Lung microvascular endothelial cell (primary cell): ENCODE data around the gene TRIM54. TPM values are rescaled to one million over a fixed set of nuclear protein-coding genes. Genes with fewer than 3 reads are reported as not detected.
"Not testable (repeated sequence)": the region's sequence is repeated elsewhere in the genome, so short reads cannot be mapped to it uniquely, and the experiment has no call there.

ENCODE experiments used
- DNase-seq, 2 donors: peaks; one replicate each; pipeline versions ENCODE4 v3.0.0 to v3.0.0-alpha.2; 2010; ENCODE audit warnings: low read depth in 2 of 2
- total RNA-seq: library from RNA; depleted of rRNA; stranded (reverse); fragments of >200 nt; gene quantifications from 2 replicates; pipeline ENCODE4 v1.2.1, GENCODE V29; 2014

The TRIM54 gene
- total RNA-seq, 1 donor from 2014 or later, result 1.2 TPM

DNA sequence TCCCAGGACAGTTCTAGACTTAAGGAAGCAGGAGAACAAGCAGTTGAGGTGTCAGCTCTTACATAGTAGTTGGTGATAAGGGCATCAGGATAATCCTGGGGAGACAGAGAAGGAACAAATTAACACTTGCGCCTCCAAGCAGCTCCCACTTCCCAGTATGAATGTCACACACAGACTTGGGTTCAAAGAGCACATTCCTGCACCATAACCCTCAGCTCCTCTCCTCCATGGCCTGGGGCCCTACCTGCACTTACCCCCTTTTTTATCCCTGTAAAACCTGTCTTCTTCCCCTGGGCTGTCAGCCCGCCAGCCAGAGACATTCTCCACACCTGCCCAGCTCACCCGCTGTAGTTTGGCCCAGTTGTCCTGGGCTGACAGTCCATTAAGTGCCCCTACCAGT is 29.9 kb downstream of the TRIM54 start:
- no peak for DNase-seq

DNA sequence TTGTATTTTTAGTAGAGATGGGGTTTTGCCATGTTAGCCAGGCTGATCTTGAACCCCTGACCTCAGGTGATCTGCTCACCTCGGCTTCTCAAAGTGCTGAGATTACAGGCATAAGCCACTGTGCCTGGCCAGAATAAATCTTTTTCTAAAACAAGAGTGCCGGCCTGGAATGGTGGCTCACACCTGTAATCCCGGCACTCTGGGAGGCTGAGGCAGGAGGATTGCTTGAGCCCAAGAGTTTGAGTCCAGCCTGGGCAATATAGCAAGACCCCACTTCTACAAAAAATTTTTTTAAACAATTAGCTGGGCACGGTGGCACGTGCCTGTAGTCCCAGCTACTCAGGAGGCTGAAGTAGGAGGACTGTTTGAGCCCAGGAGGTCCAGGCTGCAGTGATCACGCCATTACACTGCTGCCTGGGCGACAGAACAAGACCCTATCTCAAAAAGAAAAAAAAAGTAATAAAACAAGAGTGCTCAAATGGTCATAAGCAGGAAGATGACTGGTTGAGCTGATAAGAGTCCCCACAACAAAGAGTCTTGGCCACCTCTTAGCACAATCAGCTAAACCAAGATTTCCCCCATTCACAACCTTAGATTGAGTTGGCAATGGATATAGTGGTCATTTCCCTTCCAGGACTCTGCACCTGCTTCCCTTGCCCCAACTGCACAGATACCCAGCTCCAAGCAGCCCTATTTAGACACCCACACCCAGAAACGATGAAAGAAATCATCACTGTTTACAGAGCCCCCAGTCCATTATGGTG is 31.8 kb downstream of the TRIM54 start:
- no peak for DNase-seq

DNA sequence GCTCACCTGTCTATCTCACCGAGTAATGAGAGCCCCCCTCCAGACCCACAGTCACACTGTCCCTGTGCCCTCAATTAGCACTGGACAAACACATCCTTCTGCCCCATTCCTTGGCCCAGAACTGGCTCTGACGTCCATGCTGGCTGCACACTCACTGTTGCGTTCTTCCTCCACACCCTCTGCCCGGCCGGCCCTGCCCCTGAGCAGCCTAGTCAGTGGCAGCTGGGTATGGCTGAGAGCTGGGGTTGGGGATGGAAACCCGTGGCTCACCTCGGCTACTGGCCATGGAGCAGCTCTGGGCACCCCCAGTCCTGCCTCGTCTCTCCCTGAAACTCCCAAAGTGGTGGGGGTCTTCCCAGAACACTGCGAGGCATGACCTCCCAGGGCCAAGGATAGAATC is 32.5 kb downstream of the TRIM54 start:
- DNase-seq, result no peak

DNA sequence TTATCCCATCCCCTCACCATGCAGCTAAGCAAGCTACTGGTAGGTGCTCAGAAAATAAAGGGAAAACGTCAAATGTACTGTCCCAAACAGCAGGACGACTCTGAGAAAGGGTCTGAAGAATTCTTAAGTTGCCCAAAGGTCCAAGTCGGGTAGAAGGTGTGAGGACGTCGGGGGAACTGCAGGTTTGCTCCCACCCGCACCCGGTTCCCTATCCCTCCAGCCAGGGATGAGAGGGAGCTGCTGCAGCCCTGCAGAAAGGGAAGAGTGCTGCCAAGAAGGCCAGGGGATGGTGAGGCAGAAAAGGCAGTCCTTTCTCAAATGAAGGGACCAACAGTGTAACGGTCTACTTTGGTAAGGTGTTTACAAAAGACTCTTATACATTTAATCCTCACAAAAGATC is 32.9 kb downstream of the TRIM54 start:
- DNase-seq, result no peak

DNA sequence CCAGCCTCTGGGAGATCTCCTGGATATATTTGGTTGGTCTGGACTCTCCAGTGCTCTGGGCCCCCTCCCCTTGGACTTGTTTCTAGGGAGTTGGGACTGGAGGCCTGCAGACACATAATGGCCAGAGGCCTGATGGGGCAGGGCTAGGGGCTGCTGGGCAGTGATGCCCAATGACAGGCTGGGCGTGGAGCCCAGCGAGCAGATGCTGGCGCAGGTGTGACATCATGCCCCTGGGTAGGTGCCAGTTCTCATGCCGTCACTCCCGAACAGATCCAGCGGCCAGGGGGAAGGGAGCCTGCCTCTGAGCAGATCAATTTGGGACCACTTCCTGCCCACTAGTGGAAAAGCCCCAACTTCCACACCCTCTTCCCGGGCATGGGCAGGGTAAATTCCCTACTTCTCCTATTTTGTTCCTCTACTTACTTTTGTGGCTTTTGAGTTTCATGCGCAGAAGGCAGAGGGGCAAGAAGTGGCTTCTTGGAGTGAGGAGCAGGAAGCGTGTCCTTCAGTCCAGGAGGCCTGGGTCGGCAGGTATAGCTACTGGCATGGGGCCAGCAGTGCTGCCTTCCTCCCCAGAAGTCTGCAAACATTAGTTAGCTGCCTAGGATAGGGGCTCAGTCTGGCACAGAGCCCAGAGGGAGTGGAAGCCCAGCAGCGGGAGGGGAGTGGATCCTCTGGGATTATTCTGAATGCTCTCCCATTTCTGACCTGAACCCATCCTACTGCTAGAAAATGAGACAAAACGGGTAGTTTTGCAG is 34.6 kb downstream of the TRIM54 start:
- DNase-seq, result no peak

DNA sequence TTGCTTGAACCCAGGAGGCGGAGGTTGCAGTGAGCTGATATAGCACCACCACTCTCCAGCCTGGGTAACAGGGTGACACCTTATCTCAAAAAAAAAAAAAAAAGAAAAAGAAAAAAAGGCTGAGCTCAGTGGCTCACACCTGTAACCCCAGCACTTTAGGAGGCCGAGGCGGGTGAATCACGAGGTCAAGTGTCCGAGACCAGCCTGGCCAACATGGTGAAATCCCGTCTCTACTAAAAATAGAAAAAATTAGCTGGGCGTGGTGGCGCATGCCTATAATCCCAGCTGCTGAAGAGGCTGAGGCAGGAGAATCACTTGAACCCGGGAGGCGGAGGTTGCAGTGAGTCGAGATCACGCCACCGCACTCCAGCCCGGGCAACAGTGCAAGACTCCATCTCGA is 37.6 kb downstream of the TRIM54 start:
- DNase-seq, result not testable (repeated sequence)

DNA sequence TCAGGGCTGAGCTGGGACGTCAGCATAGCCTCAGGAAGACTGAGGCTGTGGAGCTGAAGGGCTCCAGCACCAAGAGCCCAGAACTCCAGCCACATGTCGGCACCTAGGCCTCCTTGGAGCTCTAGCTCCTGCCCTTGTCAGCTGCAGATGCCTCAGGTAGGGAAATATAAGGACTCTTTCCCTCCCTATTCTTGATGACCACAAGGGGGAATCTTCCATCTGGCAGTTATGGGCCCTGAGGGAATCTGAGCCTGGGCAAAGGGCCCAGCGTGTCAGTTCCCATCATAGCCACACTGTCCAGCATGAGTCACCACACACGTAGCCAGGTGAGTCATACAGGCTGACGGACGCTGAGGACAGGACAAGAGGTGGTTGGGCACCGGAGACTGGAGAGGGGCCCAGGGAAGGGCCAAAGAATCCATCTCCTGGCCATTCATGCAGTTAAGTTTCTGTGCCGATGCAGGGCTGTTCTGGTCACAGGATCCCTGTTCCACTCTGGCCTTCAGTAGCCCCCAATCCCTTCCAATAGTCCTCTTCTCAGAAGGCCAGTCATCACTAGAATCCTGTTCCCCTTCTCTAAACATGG is 38.8 kb downstream of the TRIM54 start:
- DNase-seq, result peak; percentile 97 to 98

DNA sequence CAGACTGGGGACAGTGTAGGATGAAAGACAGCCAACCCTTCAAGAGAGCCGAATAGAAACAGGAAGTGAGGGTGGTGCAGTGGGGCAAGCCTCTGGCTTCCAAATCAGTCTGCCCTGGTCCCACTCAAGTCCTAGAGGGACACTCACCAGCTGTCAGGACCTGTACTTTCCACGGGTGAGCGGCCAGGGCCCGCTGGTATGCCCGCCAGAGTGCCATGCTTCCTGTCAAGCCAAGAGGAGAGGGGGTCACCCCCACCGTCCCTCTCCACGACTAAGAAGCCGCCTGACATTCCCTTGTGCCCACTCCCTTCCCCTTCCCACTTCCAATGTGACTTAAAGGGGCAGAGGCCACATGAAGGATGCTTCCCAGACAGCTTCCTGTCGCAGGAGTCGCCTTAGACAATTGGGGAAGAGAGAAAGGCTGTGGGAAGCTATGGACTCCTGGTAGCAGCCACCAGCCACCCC is 40.1 kb downstream of the TRIM54 start:
- peak; percentile 22 to 49 for DNase-seq

DNA sequence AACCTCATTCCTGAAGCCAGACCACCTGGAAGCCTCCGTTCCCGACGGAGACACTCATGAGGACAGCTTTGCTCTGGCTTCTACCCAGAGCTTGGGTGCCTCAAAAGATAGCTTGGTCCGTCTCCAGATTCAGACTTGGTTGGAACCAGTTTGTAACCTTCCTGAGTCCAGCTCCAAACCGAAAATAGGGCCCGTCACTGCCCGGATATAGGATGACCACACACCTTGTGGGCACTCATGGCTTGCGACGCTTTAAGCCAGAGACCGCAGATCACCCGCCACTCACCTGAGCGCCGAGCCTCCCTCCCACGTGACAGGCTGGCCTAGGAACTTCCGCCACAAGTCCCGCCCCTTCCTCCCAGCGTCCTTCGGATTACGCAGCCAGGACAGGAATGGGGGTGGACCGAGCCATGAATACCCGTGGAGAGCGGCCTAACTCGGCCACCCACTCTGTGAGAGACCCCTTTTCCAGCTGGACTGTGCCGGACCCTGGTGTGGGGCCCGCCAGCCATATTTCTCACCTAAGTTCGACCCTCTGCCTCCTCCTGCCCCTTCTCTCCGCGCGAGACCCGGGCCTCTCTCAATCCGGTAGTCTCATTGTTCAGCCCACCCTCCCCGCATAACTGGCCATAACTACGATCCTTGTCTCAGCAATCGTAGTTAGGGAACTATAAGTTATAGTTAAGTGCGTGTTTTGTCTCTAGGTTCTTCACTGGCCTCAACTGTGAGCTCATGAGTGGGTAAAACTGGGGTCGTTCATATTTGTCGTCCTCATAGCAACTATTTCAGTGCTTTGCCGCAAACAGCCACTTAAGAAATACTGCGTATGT is 40.8 kb downstream of the TRIM54 start, which contains the start of gene MPV17:
Gene MPV17 (minus strand): TSS at position 332 of the 830 bp plus-strand sequence. CDS start 580 bp downstream, outside the sequence.
- peak; percentile 91 to 96 for DNase-seq

DNA sequence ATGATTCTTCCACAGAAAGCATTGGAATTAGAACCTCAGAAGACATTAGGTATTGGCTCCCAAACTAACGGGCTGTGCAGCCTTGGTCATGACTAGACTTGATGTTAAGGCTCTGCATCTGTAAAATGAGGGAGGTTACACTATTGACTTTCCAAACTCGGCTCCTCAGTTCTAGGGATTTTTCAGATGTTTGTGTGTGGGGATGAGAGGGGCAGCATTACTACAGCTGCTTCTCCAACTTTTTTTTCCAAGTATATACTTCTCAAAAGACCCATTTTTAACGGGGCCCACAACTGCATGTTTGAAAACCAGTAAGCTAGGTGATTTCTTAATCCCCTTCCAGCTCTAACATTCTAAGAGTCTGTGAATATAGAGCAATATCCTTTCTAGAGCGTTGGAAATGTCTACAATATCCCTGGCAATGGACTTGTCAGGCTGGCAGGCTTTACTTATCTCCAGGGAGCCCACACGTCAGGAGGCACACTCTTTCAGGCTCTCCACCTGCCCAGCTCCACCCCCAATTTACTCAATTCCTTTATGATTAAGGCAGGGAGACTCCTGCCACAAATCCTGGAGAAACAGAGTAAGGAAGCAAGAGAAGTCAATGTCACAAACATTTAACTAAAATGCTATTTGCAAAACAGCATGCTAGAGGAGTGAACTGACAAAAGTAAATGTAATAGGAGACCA is 41.5 kb downstream of the TRIM54 start:
- DNase-seq, result no peak

DNA sequence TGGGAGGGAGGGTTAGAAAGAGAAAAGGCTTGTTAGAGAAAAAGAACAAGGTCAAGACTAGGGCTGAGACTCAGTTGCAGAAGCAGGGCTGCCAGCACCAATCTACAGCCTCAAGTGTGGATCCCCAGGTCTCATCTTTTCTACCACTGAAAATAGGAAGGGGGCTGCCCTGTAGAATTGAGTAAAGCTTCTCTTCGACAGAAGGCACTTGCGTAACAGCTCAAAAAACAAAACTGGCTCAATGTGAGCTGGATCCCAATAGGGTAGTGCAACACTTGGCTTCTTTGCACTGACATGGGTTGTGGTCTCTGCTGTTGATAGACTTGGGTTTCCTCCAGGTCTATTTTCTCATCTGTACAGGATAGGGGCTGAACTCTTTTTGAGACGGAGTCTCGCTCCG is 42.5 kb downstream of the TRIM54 start:
- no peak for DNase-seq

DNA sequence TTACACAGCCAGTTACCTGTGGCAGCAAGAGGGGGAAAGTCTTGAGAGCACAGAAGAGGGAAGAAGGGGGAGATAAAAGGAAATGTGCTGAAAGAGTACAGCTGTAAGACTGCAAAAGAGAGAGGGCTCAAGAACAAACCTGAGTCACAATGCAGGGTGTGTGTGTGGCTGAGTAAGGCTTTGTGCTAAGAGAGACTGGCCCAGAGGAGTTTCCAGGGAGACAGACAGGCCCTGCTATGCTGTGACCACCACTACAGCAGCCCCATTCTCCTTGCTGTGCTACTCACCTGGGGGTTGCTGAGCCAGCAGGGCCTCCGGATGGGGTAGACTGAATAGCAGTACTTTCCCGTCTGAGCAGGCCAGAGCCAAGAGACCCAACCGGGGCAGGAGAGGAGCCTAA is 53.1 kb downstream of the TRIM54 start:
- DNase-seq, result no peak

DNA sequence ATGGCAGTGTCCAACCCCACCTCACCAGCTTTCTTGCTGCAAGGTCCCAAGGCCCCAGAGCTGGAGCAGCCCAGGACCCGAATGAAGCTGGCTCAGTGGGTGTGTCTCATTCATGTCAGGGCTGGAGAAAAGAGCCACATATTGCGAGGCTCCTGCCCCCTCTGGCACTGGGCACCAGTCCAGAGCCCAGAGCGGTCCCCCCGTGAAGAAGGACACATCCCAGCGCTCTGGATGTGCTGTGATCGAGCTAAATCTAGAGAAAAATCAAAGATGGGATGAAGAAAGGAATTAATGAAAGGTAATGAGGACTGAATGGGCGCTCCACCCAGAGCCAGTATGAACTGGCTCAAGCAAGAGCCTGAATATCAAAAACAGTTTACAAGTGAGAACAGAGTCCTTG is 53.9 kb downstream of the TRIM54 start:
- no peak for DNase-seq

DNA sequence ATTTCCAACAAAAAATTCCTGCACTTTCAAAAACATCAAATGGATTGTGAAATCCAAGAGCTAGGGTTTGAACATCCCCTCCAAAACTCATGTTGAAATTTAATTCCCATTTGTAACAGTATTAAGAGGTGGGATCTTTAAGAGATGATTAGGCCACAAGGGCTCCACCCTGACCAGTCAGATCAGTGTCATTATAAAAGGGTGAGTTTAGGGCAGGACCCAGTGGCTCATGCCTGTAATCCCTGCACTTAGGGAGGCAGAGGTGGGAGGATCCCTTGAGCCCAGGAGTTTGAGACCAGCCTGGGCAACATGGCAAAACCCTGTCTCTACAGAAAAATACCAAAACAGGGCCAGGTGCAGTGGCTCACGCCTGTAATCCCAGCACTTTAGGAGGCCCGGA is 65.4 kb downstream of the TRIM54 start:
- DNase-seq, result no peak

DNA sequence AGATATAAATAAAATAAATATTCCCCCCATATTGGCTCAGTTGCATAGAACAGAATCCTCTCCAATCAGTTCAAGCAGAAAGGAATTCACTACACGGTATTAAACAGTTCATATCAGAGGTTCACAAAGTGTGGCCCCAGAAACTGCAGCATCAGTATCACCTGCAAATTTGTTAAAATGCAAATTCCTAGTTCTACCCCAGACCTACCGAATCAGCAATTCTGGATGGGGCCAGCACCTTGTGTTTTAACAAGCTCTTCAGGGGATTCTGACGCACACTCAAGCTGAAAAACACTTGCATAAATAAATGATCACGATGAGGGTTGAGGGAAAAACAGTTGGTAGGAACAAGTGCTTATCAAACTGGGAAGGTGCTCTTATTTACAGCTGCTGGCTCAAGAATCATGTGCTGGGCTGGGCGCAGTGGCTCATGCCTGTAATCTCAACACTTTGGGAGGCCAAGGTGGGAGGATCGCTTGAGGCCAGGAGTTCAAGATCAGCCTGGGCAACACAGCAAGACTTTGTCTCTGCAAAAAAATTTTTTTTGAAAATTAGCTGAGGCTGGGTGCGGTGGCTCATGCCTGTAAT is 68.0 kb downstream of the TRIM54 start:
- DNase-seq, result no peak

DNA sequence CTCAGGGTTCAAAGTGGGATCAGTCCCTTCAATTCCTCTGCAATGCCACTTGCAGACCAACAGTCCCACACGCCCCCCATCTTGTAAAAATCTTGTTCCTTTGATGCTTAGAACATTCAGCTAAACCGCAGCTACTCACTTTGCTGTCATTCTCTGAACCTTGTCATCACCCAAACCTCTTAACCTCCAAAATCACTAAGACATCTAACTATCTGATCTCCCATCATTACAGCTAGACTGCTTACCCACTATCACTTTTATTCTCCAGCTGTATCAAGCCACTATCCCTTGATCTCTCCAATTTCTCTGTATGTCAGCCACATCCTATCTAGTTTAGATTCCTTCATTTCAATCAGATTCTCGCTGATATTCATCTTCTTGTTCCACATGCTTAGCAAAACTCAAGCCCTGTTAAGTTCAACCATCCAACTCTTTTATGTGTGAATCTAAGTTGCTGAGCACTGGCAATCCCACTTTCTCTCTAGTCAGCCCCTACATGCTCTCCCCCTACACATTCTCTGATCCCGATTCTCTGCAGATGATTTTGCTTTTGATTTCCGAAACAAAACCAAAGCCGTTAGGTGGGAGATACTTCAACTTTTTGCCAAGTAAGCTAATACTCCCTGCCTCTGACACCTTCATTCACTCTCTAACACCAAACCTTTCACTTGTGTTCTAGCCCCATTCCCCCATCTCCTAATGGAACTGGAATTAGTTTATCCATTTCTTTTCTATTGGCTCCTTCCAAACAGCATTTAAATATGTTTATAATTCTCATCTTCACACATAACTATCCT is 69.8 kb downstream of the TRIM54 start:
- no peak for DNase-seq

DNA sequence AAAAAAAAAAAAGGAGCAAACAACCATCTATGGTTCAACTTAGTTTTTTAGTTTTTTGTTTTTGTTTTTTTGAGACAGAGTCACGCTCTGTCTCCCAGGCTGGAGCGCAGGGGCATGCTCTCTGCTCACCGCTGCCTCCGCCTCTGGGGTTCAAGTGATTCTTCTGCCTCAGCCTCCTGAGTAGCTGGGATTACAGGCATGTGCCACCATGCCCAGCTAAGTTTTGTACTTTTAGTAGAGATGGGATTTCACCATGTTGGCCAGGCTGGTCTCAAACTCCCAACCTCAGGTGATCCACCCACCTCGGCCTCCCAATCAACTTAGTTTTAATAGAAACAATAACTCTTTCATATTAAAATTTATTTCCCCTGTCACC is 71.1 kb downstream of the TRIM54 start:
- DNase-seq, result not testable (repeated sequence)

DNA sequence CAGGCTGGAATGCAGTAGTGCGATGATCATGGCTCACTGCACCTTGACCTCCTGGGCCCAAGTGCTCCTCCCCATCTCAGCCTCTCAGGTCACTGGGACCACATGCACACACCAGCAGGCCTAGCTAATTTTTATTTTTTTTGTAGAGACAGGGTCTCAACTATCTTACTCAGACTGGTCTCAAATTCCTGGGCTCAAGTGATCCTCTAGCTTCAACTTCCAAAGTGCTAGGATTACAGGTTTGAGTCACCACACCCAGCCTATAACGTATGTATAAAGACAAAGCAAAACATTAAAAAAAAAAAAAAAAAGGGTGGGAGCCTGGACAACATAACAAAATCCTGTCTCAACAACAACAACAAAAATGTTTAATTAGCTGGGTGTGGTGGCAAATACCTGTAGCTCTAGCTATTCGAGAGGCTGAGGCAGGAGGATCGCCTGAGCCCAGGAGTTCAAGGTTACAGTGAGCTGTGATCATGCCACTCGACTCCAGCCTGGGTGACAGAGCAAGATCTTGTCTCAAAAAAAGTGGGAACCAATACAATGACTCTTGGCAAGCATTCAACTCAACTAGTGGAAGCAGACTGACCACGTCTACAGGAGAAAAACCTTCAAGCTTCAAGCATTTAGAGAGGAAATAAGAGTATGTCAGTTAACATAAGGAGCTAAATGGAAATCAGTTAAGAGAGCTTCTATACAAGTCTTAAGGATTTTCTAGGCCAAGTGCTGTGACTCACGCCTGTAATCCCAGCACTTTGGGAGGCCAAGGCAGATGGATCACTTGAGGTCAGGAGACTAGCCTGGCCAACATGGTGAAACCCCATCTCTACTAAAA is 71.8 kb downstream of the TRIM54 start:
- no peak for DNase-seq

DNA sequence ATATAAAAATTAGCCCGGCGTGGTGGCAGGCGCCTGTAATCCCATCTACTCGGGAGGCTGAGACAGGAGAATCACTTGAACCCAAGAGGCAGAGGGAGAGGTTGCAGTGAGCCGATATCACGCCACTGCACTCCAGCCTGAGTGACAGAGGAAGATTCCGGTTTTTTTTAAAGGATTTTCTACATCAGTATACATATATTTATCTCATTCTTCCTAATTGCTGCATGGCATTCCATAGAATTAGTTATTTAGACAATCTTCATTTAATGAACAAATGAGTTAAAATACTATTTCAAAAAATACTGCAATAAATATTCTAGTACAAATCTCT is 72.3 kb downstream of the TRIM54 start:
- DNase-seq, result no peak
